NCI-H2107 treated with DMSO at 0.1 percent for 48 hours (cell line): Measurements from ENCODE around the gene ALX4.

Experiments used
- DNase-seq: peaks from one replicate; lab custom pipeline; 2025; ENCODE audit not compliant: unreplicated experiment; lab: John Stamatoyannopoulos, UW

The ALX4 gene

GRCh38 chr11:44309478-44310205, at the start of gene ALX4:
Gene ALX4, minus strand, starts transcription at chr11:44310139. Its CDS starts 77 bp downstream, at chr11:44310062.
- no peak for DNase-seq

GRCh38 chr11:44359162-44359561, 49.2 kb upstream of the ALX4 start:
- no peak for DNase-seq

GRCh38 chr11:44358713-44359112, 48.8 kb upstream of the ALX4 start:
- no peak for DNase-seq

- DNase-seq = no peak
These were observed 47.8 kb upstream of the ALX4 start for GRCh38 chr11:44357711-44358110.

- no peak for DNase-seq
These were observed 46.4 kb upstream of the ALX4 start for GRCh38 chr11:44356351-44356750.

GRCh38 chr11:44351898-44352498, 42.1 kb upstream of the ALX4 start:
- no peak for DNase-seq

GRCh38 chr11:44351006-44351660, 41.2 kb upstream of the ALX4 start:
- no peak for DNase-seq

GRCh38 chr11:44349328-44349727, 39.4 kb upstream of the ALX4 start:
- no peak for DNase-seq

- DNase-seq = no peak
These were observed 38.8 kb upstream of the ALX4 start for GRCh38 chr11:44348721-44349120.

GRCh38 chr11:44348114-44348513, 38.2 kb upstream of the ALX4 start:
- no peak for DNase-seq

GRCh38 chr11:44347538-44347937, 37.6 kb upstream of the ALX4 start:
- DNase-seq = no peak

GRCh38 chr11:44346983-44347382, 37.0 kb upstream of the ALX4 start:
- DNase-seq = no peak

- no peak for DNase-seq
These were observed 35.8 kb upstream of the ALX4 start for GRCh38 chr11:44345781-44346180.

GRCh38 chr11:44344921-44345320, 35.0 kb upstream of the ALX4 start:
- no peak for DNase-seq

- no peak for DNase-seq
These were observed 34.5 kb upstream of the ALX4 start for GRCh38 chr11:44344423-44344820.

- DNase-seq = no peak
These were observed 34.0 kb upstream of the ALX4 start for GRCh38 chr11:44343778-44344422.

GRCh38 chr11:44342616-44343015, 32.7 kb upstream of the ALX4 start:
- DNase-seq = no peak

- no peak for DNase-seq
These were observed 30.7 kb upstream of the ALX4 start for GRCh38 chr11:44340656-44341055.

GRCh38 chr11:44339530-44339883, 29.6 kb upstream of the ALX4 start:
- no peak for DNase-seq

- no peak for DNase-seq
These were observed 29.0 kb upstream of the ALX4 start for GRCh38 chr11:44338698-44339529.

- DNase-seq = no peak
These were observed 28.1 kb upstream of the ALX4 start for GRCh38 chr11:44338026-44338425.
